ENCODE data around the gene DUS1L. TPM values are rescaled to one million over a fixed set of nuclear protein-coding genes. Genes with fewer than 3 reads are reported as not detected.

DUS1L gene
- total RNA-seq, 1 donor from 2014 or later = 67.7 TPM

- ATAC-seq = no peak
- intact Hi-C loops (cut with micrococcal nuclease) = no loop called here
- no peak for DNase-seq
These were observed 31.1 kb downstream of the DUS1L start for GRCh38 chr17:82034371-82035011.

GRCh38 chr17:82033359-82034085, 32.1 kb downstream of the DUS1L start:
- no peak for DNase-seq
- intact Hi-C loops (cut with micrococcal nuclease) = no loop called here
- ATAC-seq = no peak

GRCh38 chr17:82031885-82032627, 33.5 kb downstream of the DUS1L start:
- DNase-seq (no peak), ATAC-seq (no peak)
- intact Hi-C loops (cut with micrococcal nuclease) = no loop called here

- DNase-seq (no peak), ATAC-seq (no peak)
- intact Hi-C loops (cut with micrococcal nuclease) = no loop called here
These were observed 34.2 kb downstream of the DUS1L start, which contains the start of gene RAC3 for GRCh38 chr17:82031303-82031884. Gene RAC3 (plus strand): TSS chr17:82031678. CDS start chr17:82031762, 84 bp downstream.

- peak; percentile 90 for DNase-seq
- intact Hi-C loops (cut with micrococcal nuclease) = no loop called here
- peak; percentile 87 for ATAC-seq
These were observed 34.9 kb downstream of the DUS1L start for GRCh38 chr17:82030470-82031302.

- intact Hi-C loops (cut with micrococcal nuclease) = loop anchor here (10.0 kb wide), 1 partner anchor 75 kb away; no protein-coding TSS in a partner anchor
- ATAC-seq (peak; percentile 4), DNase-seq (no peak)
These were observed 35.6 kb downstream of the DUS1L start for GRCh38 chr17:82029990-82030469.

GRCh38 chr17:82029391-82029790, 36.2 kb downstream of the DUS1L start:
- peak; percentile 51 for ATAC-seq
- peak; percentile 83 for DNase-seq
- intact Hi-C loops (cut with micrococcal nuclease) = loop anchor here (10.0 kb wide), 1 partner anchor 75 kb away; no protein-coding TSS in a partner anchor

GRCh38 chr17:82028966-82029365, 36.6 kb downstream of the DUS1L start:
- ATAC-seq (no peak), DNase-seq (no peak)
- intact Hi-C loops (cut with micrococcal nuclease) = loop anchor here (10.0 kb wide), 1 partner anchor 74 kb away; no protein-coding TSS in a partner anchor

- intact Hi-C loops (cut with micrococcal nuclease) = loop anchor here (10.0 kb wide), 1 partner anchor 73 kb away; no protein-coding TSS in a partner anchor
- no peak for DNase-seq
These were observed 37.4 kb downstream of the DUS1L start for GRCh38 chr17:82028246-82028645.

GRCh38 chr17:82025401-82026107, 40.0 kb downstream of the DUS1L start:
- ATAC-seq (no peak), DNase-seq (no peak)
- intact Hi-C loops (cut with micrococcal nuclease) = loop anchor here (10.0 kb wide), 1 partner anchor 71 kb away; no protein-coding TSS in a partner anchor

More at GRCh38 chr17:82028246-82028645, 37.4 kb downstream of the DUS1L start:
- no peak for ATAC-seq

GRCh38 chr17:82024859-82025258, 40.7 kb downstream of the DUS1L start:
- intact Hi-C loops (cut with micrococcal nuclease) = loop anchor here (10.0 kb wide), 1 partner anchor 70 kb away; no protein-coding TSS in a partner anchor
- no peak for DNase-seq
- ATAC-seq = no peak

- DNase-seq (no peak), ATAC-seq (peak; percentile 0)
- intact Hi-C loops (cut with micrococcal nuclease) = loop anchor here (10.0 kb wide), 1 partner anchor 69 kb away; no protein-coding TSS in a partner anchor
These were observed 42.0 kb downstream of the DUS1L start for GRCh38 chr17:82023447-82024241.

- intact Hi-C loops (cut with micrococcal nuclease) = loop anchor here (10.0 kb wide), 1 partner anchor 68 kb away; no protein-coding TSS in a partner anchor
- DNase-seq = peak; percentile 100
- peak; percentile 94 for ATAC-seq
These were observed 42.6 kb downstream of the DUS1L start, which contains the start of gene LRRC45 for GRCh38 chr17:82022981-82023446. Gene LRRC45 (plus strand): TSS chr17:82023305. CDS start chr17:82023644, 339 bp downstream.

- DNase-seq = no peak
- intact Hi-C loops (cut with micrococcal nuclease) = loop anchor here (10.0 kb wide), 1 partner anchor 68 kb away; no protein-coding TSS in a partner anchor
- no peak for ATAC-seq
These were observed 43.2 kb downstream of the DUS1L start, which contains the start of gene CENPX for GRCh38 chr17:82022310-82022980. Gene CENPX (minus strand): TSS chr17:82022878. CDS start chr17:82022861, 17 bp downstream.

- no peak for DNase-seq
- no peak for ATAC-seq
- intact Hi-C loops (cut with micrococcal nuclease) = loop anchor here (10.0 kb wide), 1 partner anchor 67 kb away; no protein-coding TSS in a partner anchor
These were observed 43.7 kb downstream of the DUS1L start for GRCh38 chr17:82021900-82022309.

Data from left ventricle myocardium superior (tissue), 1 donor.